Measurements from ENCODE around the gene TRAPPC10.

TRAPPC10 gene

GRCh38 chr21:44051462-44051941 is 39.4 kb downstream of the TRAPPC10 start:
- H3K4me3 ChIP-seq (ENCODE audit: insufficient read length, low read depth), result no peak overlapping the region
- H3K36me3 ChIP-seq (ENCODE audit: insufficient read depth, insufficient read length, low read length), result peaks cover 66% of the 10 kb centered on the region
- H3K27me3 ChIP-seq (ENCODE audit: insufficient read depth, insufficient read length), result no peaks in the 10 kb centered on the region
- no peak for DNase-seq (ENCODE audit: low read depth, low spot score)
- no peaks in the 10 kb centered on the region for H3K9me3 ChIP-seq (ENCODE audit: insufficient read depth, low read length)
- H3K4me1 ChIP-seq (ENCODE audit: insufficient read depth, insufficient read length), result no peaks in the 10 kb centered on the region
- H3K9ac ChIP-seq (ENCODE audit: insufficient read length, low read depth), result no peak overlapping the region
- TF ChIP-seq ZNF274 (IDR thresholded peaks at IDR 0.05; ENCODE audit: low read depth, low read length), result no peak
- TF ChIP-seq SUZ12 (IDR thresholded peaks at IDR 0.05; ENCODE audit: extremely low read depth, insufficient read depth, insufficient read length), result no peak
- TF ChIP-seq YY1 (IDR thresholded peaks at IDR 0.05; ENCODE audit: insufficient read depth, insufficient read length), result no peak

DNA sequence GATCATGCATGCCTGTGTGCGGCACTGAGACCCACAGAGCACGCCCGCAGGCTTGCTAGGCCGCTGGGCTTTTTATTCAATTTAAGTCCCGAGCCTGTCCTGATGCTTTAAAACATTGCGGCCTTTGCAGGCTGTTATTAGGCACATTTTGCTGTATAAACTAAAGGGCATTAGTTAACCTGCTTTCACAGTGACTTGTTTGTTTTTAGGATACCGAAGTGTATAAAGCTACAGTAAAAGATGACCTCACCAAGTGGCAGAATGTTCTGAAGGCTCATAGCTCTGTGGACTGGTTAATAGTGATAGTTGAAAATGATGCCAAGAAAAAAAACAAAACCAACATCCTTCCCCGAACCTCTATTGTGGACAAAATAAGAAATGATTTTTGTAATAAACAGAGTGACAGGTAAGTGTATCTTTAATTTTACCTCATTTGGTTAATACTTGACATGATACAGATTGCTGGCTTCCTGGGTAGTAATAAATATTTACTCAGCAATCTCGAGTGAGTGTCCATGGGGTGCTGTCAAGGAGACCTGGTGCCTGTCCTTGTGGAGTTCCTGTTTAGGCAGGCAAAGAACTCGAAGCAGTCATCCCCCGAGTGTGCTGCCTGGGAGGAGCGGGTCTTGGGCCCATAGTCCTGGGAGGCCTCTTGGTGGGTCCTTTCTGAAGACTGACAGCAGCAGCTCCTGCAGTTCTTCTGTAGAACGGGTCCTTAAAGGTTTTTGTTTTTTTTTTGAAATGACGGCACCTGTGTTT is 40.1 kb downstream of the TRAPPC10 start:
- Histone ChIP-seq H3K27me3 (ENCODE audit: insufficient read depth, insufficient read length) (no peaks in the 10 kb centered on the region), H3K36me3 (ENCODE audit: insufficient read depth, insufficient read length, low read length) (peaks cover 69% of the 10 kb centered on the region), H3K4me3 (ENCODE audit: insufficient read length, low read depth) (no peak overlapping the region), H3K4me1 (ENCODE audit: insufficient read depth, insufficient read length) (no peaks in the 10 kb centered on the region), H3K9ac (ENCODE audit: insufficient read length, low read depth) (no peak overlapping the region), H3K9me3 (ENCODE audit: insufficient read depth, low read length) (no peaks in the 10 kb centered on the region)
- TF ChIP-seq ZNF274 (IDR thresholded peaks at IDR 0.05; ENCODE audit: low read depth, low read length) (no peak), YY1 (IDR thresholded peaks at IDR 0.05; ENCODE audit: insufficient read depth, insufficient read length) (no peak), SUZ12 (IDR thresholded peaks at IDR 0.05; ENCODE audit: extremely low read depth, insufficient read depth, insufficient read length) (no peak)
- DNase-seq (ENCODE audit: low read depth, low spot score), result no peak

- no peak for DNase-seq (ENCODE audit: low read depth, low spot score)
- H3K27me3 ChIP-seq (ENCODE audit: insufficient read depth, insufficient read length), result no peaks in the 10 kb centered on the region
- no peaks in the 10 kb centered on the region for H3K9me3 ChIP-seq (ENCODE audit: insufficient read depth, low read length)
- H3K4me1 ChIP-seq (ENCODE audit: insufficient read depth, insufficient read length), result no peaks in the 10 kb centered on the region
- TF ChIP-seq YY1 (IDR thresholded peaks at IDR 0.05; ENCODE audit: insufficient read depth, insufficient read length), result no peak
- no peak for TF ChIP-seq SUZ12 (IDR thresholded peaks at IDR 0.05; ENCODE audit: extremely low read depth, insufficient read depth, insufficient read length)
- TF ChIP-seq ZNF274 (IDR thresholded peaks at IDR 0.05; ENCODE audit: low read depth, low read length), result no peak
- H3K4me3 ChIP-seq (ENCODE audit: insufficient read length, low read depth), result no peak overlapping the region
- no peak overlapping the region for H3K9ac ChIP-seq (ENCODE audit: insufficient read length, low read depth)
- peaks cover 74% of the 10 kb centered on the region for H3K36me3 ChIP-seq (ENCODE audit: insufficient read depth, insufficient read length, low read length)
Measured at GRCh38 chr21:44052830-44053226, 40.7 kb downstream of the TRAPPC10 start.

GRCh38 chr21:44053567-44053966 is 41.5 kb downstream of the TRAPPC10 start:
- DNase-seq (ENCODE audit: low read depth, low spot score), result no peak
- Histone ChIP-seq H3K4me1 (ENCODE audit: insufficient read depth, insufficient read length) (no peaks in the 10 kb centered on the region), H3K36me3 (ENCODE audit: insufficient read depth, insufficient read length, low read length) (peaks cover 75% of the 10 kb centered on the region), H3K9me3 (ENCODE audit: insufficient read depth, low read length) (no peaks in the 10 kb centered on the region), H3K27me3 (ENCODE audit: insufficient read depth, insufficient read length) (no peaks in the 10 kb centered on the region), H3K4me3 (ENCODE audit: insufficient read length, low read depth) (no peak overlapping the region), H3K9ac (ENCODE audit: insufficient read length, low read depth) (no peak overlapping the region)
- TF ChIP-seq SUZ12 (IDR thresholded peaks at IDR 0.05; ENCODE audit: extremely low read depth, insufficient read depth, insufficient read length) (no peak), ZNF274 (IDR thresholded peaks at IDR 0.05; ENCODE audit: low read depth, low read length) (no peak), YY1 (IDR thresholded peaks at IDR 0.05; ENCODE audit: insufficient read depth, insufficient read length) (no peak)

GRCh38 chr21:44054710-44055109 is 42.6 kb downstream of the TRAPPC10 start:
- no peak for TF ChIP-seq SUZ12 (IDR thresholded peaks at IDR 0.05; ENCODE audit: extremely low read depth, insufficient read depth, insufficient read length)
- TF ChIP-seq YY1 (IDR thresholded peaks at IDR 0.05; ENCODE audit: insufficient read depth, insufficient read length), result no peak
- no peak for TF ChIP-seq ZNF274 (IDR thresholded peaks at IDR 0.05; ENCODE audit: low read depth, low read length)
- no peak overlapping the region for H3K9ac ChIP-seq (ENCODE audit: insufficient read length, low read depth)
- no peaks in the 10 kb centered on the region for H3K9me3 ChIP-seq (ENCODE audit: insufficient read depth, low read length)
- H3K27me3 ChIP-seq (ENCODE audit: insufficient read depth, insufficient read length), result no peaks in the 10 kb centered on the region
- H3K4me3 ChIP-seq (ENCODE audit: insufficient read length, low read depth), result no peak overlapping the region
- DNase-seq (ENCODE audit: low read depth, low spot score), result no peak
- no peaks in the 10 kb centered on the region for H3K4me1 ChIP-seq (ENCODE audit: insufficient read depth, insufficient read length)
- H3K36me3 ChIP-seq (ENCODE audit: insufficient read depth, insufficient read length, low read length), result peaks cover 79% of the 10 kb centered on the region

DNA sequence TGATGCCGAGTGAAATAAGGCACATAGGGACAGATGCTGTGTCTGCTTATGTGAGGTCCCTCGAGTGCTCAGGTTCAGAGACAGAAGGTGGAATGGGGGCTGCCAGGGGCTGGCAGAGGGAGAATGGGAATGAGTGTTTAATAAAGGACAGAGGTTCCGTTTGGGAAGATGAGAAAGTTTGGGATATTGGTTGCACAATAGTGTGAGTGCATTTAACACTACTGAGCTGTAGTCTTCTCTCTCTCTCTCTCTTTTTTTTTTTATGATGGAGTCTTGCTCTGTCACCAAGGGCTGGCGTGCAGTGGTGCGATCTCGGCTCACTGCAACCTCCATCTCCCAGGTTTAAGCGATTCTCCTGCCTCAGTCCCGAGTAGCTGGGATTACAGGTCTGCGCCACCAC is 44.9 kb downstream of the TRAPPC10 start:
- H3K4me1 ChIP-seq (ENCODE audit: insufficient read depth, insufficient read length), result no peaks in the 10 kb centered on the region
- no peaks in the 10 kb centered on the region for H3K9me3 ChIP-seq (ENCODE audit: insufficient read depth, low read length)
- no peak for DNase-seq (ENCODE audit: low read depth, low spot score)
- H3K27me3 ChIP-seq (ENCODE audit: insufficient read depth, insufficient read length), result no peaks in the 10 kb centered on the region
- H3K4me3 ChIP-seq (ENCODE audit: insufficient read length, low read depth), result no peak overlapping the region
- TF ChIP-seq YY1 (IDR thresholded peaks at IDR 0.05; ENCODE audit: insufficient read depth, insufficient read length) (no peak), ZNF274 (IDR thresholded peaks at IDR 0.05; ENCODE audit: low read depth, low read length) (no peak), SUZ12 (IDR thresholded peaks at IDR 0.05; ENCODE audit: extremely low read depth, insufficient read depth, insufficient read length) (no peak)
- H3K9ac ChIP-seq (ENCODE audit: insufficient read length, low read depth), result no peak overlapping the region
- H3K36me3 ChIP-seq (ENCODE audit: insufficient read depth, insufficient read length, low read length), result peaks cover 76% of the 10 kb centered on the region

GRCh38 chr21:44057960-44058651 is 46.0 kb downstream of the TRAPPC10 start:
- no peak for TF ChIP-seq SUZ12 (IDR thresholded peaks at IDR 0.05; ENCODE audit: extremely low read depth, insufficient read depth, insufficient read length)
- no peak for TF ChIP-seq ZNF274 (IDR thresholded peaks at IDR 0.05; ENCODE audit: low read depth, low read length)
- TF ChIP-seq YY1 (IDR thresholded peaks at IDR 0.05; ENCODE audit: insufficient read depth, insufficient read length), result no peak
- Histone ChIP-seq H3K4me3 (ENCODE audit: insufficient read length, low read depth) (no peak overlapping the region), H3K9ac (ENCODE audit: insufficient read length, low read depth) (no peak overlapping the region), H3K4me1 (ENCODE audit: insufficient read depth, insufficient read length) (no peaks in the 10 kb centered on the region), H3K27me3 (ENCODE audit: insufficient read depth, insufficient read length) (no peaks in the 10 kb centered on the region), H3K9me3 (ENCODE audit: insufficient read depth, low read length) (no peaks in the 10 kb centered on the region), H3K36me3 (ENCODE audit: insufficient read depth, insufficient read length, low read length) (peaks cover 76% of the 10 kb centered on the region)
- DNase-seq (ENCODE audit: low read depth, low spot score), result no peak

Data from NT2/D1 (cell line).